SHP77 treated with DMSO at 0.1 percent for 48 hours (cell line): ENCODE data around the gene S100A8.

Source experiments
- DNase-seq: peaks from one replicate; lab custom pipeline; 2025; lab: John Stamatoyannopoulos, UW

S100A8 gene

DNA sequence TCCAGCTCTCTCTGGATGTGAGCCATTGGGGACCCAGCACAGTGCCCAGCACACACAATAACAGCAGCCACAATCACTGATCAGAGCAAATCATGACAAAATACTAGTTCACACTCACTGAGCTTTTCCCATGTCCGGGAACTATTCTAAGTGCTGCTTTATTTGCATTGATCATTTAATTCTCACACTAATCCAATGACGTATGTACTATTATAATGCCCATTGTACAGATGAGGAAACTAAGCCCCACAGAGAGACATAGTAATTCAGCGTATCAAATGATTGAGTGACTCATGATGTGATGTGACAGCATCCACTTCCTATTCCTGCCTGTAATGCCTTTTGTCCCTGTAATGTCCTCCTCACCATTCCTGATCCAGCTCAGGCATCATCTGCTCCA lies 1.9 kb upstream of the S100A8 start:
- no peak for DNase-seq

DNA sequence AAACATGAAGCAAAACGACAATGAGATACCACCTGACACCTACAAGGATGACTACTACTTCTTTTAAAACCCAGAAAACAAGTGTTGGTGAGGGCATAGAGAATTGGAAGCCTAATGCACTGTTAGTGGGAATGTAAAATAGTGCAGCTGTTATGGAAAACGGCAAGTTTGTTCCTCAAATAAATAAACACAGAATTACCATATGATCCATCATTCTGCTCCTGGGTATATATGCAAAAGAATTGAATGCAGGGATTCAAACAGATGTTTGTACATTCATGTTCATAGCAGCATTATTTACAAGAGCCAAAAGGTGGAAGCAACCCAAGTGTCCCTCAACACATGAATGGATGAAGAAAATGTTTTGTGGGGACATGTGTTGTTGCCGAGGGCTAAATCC lies 1.4 kb upstream of the S100A8 start:
- DNase-seq = no peak

DNA sequence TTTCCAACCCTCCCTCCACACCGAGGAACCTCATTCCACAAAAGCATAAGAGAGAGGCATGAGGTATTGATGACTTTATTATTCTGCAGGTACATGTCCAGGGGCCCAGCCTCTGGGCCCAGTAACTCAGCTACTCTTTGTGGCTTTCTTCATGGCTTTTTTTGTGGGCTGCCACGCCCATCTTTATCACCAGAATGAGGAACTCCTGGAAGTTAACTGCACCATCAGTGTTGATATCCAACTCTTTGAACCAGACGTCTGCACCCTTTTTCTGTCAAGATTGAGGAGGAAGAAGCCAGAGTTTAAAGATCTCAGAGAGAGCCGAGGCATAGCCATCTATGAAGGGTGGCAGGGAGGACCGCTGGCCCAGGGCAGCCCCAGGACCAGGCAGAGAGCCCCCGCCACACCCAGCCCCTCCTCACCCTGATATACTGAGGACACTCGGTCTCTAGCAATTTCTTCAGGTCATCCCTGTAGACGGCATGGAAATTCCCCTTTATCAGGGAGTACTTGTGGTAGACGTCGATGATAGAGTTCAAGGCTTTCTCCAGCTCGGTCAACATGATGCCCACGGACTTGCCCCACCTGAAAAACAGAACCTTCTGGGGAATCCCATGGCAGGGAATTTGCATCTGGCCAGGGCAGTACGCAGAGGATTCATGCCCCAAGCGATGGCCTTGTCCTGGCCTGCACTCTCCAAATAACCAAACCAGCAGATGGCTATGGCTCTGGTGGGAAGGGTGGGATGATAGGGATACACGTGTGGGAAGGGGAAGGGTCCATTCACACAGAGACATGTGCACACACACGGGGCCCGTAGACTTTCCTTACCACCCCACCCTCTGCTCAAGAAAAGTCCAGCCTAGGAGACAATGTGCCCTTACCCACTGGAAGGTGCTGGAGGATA lies 647 bp downstream of the S100A8 start:
- DNase-seq = no peak

DNA sequence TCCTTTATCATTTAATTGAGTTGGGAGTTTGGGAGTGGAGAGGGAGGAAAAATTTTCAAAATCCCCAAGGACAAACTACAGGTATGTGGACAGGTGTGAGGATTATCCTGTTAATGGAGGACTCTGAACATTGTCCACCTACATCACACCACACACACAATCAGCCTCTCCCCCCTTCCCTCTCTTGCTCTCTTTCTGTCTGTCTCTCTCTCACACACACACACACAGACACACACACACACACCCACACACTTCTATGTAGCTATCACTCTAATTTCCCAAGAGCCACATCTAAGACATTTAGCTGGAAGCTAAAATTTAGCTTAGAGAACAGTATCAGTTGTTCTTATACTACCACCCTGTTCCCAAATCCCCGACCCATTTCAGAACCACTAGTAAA lies 1.5 kb downstream of the S100A8 start:
- DNase-seq = no peak

DNA sequence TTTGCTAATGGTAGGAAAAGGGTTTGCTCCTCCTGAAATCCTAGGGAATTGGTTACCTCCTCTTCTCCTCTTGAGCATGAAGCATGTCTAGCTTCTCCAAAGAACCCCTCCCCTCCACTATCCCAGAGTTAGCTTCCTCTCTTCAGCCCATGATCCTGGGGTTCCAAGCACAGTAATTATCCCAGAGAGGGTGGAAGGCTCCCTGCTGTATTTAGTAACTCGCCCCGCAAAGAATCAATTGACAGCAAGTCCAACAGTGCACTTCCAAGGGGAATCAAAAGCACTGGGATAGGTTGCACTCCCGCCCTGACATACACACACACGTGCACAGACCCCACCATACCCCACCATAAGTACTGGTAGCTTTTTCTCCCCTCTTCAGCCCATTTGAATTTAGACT lies 3.1 kb downstream of the S100A8 start:
- no peak for DNase-seq

DNA sequence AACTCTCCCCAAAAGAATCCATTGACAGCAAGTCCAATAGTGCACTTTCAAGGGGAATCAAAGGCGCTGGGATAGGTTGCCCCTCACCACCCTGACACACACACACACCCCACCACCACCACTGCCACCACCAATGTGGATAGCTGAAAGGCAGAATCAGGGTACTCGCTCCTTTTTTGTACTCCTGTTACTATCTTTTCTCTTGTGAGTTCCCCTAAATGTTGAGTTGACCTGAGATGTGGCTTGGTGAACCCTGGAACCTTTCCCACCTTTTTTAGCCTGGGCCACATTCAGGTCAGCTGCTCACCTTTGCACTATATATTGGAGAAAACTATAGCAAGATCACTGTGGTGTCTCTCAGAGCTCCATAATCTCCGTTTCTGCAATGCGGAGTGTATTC lies 3.9 kb downstream of the S100A8 start:
- DNase-seq = no peak

DNA sequence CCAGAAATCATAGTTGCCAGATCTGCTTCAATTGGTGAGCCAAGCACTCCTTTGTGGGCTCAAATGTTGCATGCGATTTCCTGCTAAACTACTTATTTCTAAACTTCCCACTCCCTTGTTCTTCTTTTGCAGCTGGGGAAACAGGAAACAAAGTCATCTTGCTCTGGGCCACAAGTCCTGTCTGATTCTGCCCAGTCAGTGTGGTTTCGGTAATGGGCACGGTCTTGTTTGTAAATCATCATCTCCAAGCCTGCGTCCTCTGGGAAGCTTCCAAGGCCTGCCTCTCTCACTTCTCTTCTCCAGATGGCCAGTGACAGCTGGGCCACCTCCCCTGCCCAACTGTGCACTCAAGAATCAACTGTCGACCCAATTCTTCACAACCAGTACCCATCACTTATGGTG lies 4.4 kb downstream of the S100A8 start:
- DNase-seq = no peak

DNA sequence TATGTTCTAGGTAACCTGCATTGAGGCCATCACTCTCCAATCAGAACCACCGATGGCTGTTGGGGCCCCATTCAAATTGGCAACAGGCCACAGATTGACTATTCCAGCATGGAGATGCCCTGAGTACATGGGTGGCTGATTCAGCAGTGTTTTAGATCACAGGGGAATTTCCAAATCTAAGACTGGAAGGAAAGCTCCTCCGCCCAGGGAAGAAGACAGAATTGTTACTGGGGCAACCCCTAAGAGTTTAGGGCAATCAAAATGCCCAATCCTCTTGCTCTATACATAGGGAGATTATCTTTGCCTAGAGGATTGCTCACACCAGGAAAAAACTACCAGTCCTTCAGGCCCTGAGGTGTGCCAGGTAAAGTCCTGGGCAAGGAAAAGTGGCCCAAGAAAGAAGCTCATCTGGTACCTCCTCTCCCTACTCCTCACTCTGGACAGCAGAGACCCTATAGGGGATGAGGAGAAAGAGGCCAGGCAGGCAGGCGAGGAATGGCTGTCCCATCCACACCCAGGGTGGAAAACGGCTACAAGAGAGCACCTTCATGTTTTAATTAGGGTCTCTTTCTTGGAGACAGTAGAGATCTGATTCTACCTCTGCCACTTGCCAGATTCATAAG lies 5.8 kb downstream of the S100A8 start:
- no peak for DNase-seq

DNA sequence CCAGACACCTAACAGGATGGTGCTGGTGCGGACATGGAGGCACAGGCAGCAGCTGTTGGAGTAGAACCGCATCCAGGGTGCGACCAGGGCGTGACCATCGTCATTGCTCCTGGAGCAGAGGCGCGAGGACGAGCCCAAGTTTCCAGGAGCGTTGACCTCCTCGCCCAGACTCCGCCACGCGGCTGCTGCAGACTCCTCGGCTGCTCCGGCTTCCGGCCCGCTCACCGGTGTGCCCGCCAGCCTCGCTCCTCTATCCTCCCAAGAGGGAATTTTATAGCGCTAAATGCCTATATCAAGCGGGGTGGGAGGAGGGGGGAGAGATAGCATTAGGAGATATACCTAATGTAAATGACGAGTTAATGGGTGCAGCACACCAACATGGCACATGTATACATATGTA lies 10.2 kb downstream of the S100A8 start:
- no peak for DNase-seq

DNA sequence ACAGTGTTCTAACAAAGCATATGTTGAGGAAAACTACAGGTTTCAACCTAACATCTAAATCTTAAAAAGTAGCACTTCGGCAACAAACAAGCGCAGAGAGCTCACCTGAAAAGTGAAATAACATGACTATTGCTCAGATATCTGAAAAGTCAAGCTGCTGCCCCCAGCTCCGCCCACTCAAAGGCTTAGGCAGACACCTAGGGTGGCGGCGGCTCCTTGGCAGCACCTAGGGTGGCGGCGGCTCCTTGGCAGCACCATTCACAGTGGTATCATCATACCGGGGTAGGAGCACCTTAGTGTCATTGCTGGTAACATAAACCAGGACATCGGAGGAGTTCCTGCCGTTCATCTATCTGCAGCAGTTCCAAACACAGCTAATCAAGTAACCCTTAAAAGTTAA lies 11.3 kb downstream of the S100A8 start:
- DNase-seq = no peak

DNA sequence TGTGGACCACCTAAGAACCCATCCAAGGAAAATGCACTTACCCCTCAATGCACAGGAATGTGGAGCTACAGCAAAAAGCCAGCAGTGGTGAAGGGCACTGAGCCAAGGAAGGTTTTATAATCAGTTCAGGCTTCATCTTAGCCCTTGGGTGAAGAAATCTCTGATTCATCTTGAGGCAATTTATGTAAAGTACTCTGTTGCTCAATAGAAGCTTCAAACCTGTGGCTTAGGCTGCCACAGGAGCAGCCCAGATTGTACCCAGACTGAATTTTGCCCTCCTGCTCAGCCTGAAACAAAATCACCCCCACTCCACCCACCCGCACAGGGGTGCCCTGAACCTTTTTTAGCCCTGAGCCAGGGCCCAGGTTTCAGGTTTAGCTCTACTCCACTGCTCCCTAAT lies 15.4 kb downstream of the S100A8 start, which contains the start of gene S100A12:
S100A12 (minus strand) TSS at position 111 of the 400 bp plus-strand sequence. CDS start 1,029 bp downstream, outside the sequence.
- DNase-seq = no peak

DNA sequence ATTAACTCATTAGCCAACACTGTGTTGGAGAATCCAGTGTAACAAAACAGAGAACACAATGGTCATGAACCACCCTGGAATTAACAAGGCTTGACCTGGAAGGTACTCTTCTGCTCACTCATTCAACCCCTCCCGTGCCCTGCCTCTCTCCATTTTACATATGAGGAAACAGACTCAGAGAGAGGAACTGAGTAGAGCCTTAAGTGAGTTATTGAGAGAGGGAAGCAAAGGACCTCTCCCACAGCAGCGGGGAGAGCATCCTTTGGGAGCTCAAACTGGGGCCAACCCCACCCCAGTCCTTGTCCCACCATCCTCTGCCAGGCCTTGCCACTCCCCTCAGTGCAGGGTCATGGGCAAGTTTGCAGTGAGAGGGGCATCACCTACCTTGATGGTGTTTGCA lies 16.8 kb downstream of the S100A8 start:
- no peak for DNase-seq

DNA sequence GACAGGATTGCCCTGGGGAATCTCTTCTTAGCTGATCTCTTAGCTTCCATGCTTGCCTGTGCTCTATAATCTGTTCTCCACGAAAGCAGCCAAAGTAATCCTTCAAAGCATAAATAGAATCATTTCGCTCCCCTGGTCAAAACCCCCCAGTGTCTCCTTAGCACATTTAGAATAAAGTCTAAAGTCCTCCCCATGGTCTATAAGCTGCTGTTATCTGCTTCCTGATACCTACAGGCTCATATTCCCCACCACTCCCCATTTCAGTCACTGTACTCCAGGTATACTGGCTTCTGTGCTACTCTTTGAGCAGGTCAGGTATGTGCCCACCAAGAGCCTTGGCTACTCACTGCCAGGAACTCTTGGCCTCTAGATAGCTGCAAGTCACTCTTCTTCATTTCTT lies 18.3 kb downstream of the S100A8 start:
- no peak for DNase-seq

DNA sequence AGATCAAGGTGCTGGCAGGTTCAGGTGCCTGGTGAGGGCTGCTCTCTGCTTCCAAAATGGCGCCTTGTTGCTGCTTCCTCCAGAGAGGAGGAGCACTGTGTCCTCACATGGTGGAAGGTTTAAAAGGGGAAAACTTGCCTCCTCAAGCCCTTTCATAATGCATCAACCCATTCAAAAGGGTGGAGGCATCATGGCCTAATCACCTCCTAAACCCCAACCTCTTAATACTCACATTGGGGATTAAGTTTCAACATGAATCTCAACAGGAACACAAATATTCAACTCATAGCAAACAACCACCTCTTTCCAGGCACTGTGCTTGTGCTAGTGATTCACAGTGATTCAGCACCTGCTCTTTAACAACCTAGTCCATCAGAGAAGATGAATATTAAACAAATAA lies 19.6 kb downstream of the S100A8 start:
- no peak for DNase-seq

DNA sequence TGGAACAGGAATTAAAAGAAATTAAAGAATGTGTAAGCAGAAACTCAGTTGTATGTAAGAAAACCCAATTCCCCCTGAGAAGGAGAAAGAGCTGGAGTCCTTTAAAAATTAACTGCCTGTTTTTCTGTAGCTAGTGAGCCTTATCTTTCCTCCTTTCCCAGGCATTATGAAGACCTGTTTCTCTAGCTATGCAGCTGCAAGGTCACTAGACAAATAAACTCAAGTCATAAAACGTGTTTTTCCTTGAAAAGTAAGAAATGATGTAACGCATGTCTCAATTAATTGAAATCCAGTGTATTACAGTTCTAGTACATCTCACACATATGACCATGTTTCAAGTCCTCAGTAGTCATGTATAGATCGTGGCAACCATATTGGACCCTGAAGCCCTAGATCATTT lies 20.7 kb downstream of the S100A8 start:
- no peak for DNase-seq

DNA sequence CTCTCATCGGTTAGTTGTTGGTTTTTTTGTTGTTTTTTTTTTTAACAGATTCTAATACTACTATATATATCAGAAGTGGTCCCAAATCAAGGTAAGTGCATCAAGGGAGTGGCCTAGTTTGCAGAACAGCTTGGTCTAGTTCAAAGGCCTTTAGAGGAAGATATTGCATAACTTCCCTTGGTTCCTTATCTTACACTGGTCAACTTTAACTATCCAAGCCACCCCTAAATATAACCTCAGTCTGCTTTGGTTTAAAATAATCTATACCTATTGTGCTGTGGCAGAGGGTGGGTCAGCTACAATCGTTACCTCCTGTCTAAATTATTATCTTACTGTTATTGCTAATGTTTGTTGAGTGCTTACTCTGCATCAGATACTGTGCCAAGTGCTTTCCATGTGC lies 22.4 kb downstream of the S100A8 start:
- no peak for DNase-seq

DNA sequence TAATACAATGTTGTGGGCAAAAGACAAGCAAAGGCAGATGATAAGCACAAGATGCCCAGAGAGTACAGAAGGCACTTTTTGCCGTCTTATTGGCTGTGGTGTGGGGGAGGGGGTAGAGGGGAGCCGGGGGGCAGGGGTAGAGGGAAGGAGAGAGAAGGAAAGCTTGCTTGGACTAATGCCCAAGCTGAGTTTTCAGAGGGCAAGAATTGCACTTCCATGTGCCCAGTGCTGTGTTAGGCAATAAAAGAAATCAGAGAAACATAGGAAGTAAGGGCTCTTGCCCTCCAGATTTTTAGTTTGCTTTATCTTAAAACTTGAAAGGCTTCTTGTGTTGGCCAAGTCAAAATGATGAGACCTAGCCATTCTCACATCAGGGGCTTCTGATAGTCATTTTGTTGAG lies 23.8 kb downstream of the S100A8 start:
- no peak for DNase-seq

DNA sequence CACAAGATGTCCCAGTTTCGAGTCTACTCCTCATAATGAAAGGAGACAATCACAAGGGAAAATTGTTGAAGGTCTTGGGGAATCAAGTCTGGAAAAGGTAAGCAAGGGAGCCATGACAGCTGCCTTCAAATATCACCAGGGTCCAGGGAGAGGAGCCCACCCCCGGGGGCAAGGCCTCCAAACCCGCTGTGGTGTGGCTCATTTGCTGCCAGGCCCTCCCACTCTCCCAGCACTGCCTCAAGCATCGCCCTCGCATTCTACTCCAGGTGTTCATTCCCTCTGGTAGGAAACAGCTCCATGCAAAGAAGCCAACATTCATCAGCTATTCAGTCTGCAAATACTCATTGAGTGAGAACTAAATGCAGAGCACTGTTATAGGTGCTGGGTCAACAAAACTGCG lies 24.6 kb downstream of the S100A8 start:
- DNase-seq = no peak

DNA sequence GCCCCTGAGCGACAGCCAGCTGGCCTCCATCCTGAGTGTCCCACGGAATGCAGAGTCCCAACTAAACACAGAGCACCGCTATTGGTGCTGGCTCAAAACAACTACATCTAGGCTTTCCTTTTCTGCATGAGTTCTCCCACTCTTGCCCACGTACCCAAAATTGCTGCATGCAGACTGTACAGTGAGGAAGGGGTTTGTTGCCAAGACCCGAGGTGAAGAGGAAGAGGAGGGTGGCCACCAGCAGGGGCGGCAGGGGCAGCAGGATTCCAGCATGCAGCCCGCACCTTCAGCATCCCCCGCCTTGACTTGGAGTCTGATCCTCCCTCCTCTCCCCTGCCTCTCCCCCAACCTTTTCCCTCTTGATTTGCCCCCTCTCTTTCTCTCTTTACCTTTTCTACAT lies 25.2 kb downstream of the S100A8 start:
- DNase-seq = no peak

DNA sequence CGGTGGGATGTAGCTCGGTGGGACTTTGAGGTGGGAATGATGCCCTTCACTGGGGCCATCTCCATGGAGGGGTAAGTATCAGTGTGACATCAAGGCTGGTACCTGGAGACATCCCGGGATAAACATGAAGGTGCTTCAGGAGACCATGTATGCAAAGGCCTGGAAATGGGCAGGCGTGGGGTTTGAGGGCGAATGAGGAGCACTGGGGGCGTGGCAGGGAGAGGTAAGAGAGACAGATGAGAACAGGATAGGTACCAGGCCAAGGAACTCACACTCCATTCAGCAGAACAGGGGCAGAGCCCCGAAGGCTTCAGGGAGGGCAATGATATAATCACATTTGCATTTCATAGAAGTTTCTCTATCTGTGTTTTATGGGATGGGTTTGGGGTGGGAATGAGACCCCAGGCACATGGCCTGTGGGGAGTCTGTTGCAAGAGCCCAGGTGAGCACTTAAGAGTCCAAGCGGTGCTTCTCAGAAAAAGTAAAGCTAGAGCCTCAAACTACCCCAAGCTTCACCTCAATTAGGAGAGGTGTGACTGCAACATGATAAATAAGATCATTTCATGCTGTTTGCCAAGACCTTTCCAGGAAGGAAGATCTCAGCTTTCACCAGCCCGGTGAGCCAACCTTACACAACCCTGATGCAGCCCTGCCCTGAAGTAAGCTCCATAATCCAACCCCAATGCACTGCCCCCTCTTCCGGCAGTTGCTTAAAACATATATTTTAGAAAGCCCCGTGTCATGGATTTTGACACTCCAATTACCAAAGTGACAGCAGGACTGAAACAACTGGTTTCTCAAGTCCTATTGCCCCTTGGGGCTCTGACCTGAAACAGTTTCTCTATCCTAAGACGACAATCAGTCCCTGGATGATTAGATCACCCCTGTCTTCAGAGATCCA lies 25.9 kb downstream of the S100A8 start:
- no peak for DNase-seq

DNA sequence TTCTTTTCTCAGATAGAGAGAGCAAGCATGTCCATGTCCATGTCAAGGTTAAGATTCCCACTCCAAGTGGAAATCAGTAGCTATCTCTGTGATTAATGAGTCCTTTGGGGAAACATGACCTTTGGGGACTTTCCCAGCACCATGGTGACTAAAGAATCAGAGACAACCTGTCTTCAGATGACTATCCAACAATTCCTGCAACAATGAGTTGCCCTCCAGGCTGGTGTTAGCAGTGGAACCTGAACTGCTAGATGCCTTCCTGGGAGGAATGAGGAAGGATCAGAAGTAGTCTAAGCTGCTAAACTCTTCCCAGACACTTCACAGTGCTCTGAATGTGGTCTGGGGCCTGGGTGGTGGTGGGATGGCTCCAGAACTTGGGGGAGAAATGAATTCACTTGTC lies 26.7 kb downstream of the S100A8 start:
- DNase-seq = no peak

DNA sequence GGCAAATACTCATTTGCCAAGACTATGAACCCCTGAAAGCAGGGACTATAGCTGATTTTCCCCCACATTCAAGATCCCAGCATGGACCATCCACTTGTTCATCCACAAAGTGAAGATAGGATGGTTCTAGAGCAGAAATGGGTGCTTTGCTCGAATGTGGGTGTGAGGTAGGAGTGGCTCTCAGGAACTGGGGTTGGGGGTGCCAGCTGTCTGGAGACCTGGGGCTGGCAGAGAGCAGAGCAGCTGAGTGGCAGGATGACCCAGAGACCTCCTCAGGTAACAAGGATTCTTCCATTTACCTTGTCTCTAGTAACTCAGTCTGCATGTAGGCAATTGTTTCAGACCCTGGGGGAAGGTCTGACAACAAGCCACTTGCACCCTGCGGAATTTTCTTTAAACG lies 27.2 kb downstream of the S100A8 start:
- DNase-seq = no peak
